H9 (cell line): ENCODE measurements around the gene EDEM1. TPM values are rescaled to one million over a fixed set of nuclear protein-coding genes. Genes with fewer than 3 reads are reported as not detected.

Experiments used
- DNase-seq: peaks from one replicate; pipeline ENCODE4 v3.0.0-alpha.2; 2017
- H2AFZ ChIP-seq: one replicate; pipeline ENCODE4 v1.6.1; 2013; ENCODE audit warnings: mild to moderate bottlenecking, low read length, control low read depth, moderate library complexity
- H2AK5ac ChIP-seq: 2 replicates; pipeline ENCODE4 v1.6.1; 2013; ENCODE audit warnings: low read length, control low read depth, mixed read lengths; ENCODE audit not compliant: insufficient read length
- H2BK120ac ChIP-seq: one replicate; pipeline ENCODE4 v1.6.1; 2013; ENCODE audit warnings: low read depth, mild to moderate bottlenecking, low read length, control low read depth, inconsistent platforms; ENCODE audit not compliant: poor library complexity, severe bottlenecking
- H2BK12ac ChIP-seq: 2 replicates; pipeline ENCODE4 v1.6.1; 2013; ENCODE audit warnings: low read length, control low read depth, mixed read lengths, low read depth; ENCODE audit not compliant: insufficient read length
- H2BK15ac ChIP-seq: 2 replicates; pipeline ENCODE4 v1.6.1; 2013; ENCODE audit warnings: low read depth, low read length, control low read depth
- H2BK20ac ChIP-seq: one replicate; pipeline ENCODE4 v1.6.1; 2013; ENCODE audit warnings: low read depth, mild to moderate bottlenecking, low read length, control low read depth, inconsistent platforms; ENCODE audit not compliant: poor library complexity, severe bottlenecking
- H2BK5ac ChIP-seq: 2 replicates; pipeline ENCODE4 v1.6.1; 2013; ENCODE audit warnings: low read length, control low read depth, mixed read lengths; ENCODE audit not compliant: insufficient read length
- H3K14ac ChIP-seq: 2 replicates; pipeline ENCODE4 v1.6.1; 2013; ENCODE audit warnings: low read length, control low read depth; ENCODE audit not compliant: insufficient read depth
- H3K18ac ChIP-seq: 2 replicates; pipeline ENCODE4 v1.6.1; 2013; ENCODE audit warnings: low read depth, mild to moderate bottlenecking, mixed read lengths, low read length, control low read depth; ENCODE audit not compliant: insufficient read length
- H3K23ac ChIP-seq: 2 replicates; pipeline ENCODE4 v1.6.1; 2013; ENCODE audit warnings: low read length, control low read depth, mixed read lengths, low read depth; ENCODE audit not compliant: insufficient read length
- H3K23me2 ChIP-seq: 2 replicates; pipeline ENCODE4 v1.6.1; 2013; ENCODE audit warnings: low read depth, mild to moderate bottlenecking, mixed read lengths, low read length, control low read depth; ENCODE audit not compliant: insufficient read length, poor library complexity, severe bottlenecking
- H3K27ac ChIP-seq: 2 replicates; pipeline ENCODE4 v1.5.1; 2013; ENCODE audit warnings: low read length, control low read depth, mixed read lengths, low read depth; ENCODE audit not compliant: insufficient read length
- H3K27me3 ChIP-seq: 2 replicates; pipeline ENCODE4 v1.6.1; 2013; ENCODE audit warnings: low read length, control low read depth, inconsistent platforms; ENCODE audit not compliant: insufficient read depth
- H3K4ac ChIP-seq: 2 replicates; pipeline ENCODE4 v1.6.1; 2013; ENCODE audit warnings: low read depth, mild to moderate bottlenecking, control low read depth, inconsistent platforms, low read length, moderate library complexity
- H3K4me1 ChIP-seq: 2 replicates; pipeline ENCODE4 v1.6.1; 2013; ENCODE audit warnings: low read length, control low read depth, inconsistent platforms; ENCODE audit not compliant: insufficient read depth
- H3K4me2 ChIP-seq: 2 replicates; pipeline ENCODE4 v1.6.1; 2013; ENCODE audit warnings: low read length, control low read depth, mixed read lengths; ENCODE audit not compliant: insufficient read length, insufficient read depth
- H3K56ac ChIP-seq: 2 replicates; pipeline ENCODE4 v1.6.1; 2013; ENCODE audit warnings: low read depth, mild to moderate bottlenecking, mixed read lengths, low read length, control low read depth; ENCODE audit not compliant: insufficient read length
- H3K79me1 ChIP-seq: 2 replicates; pipeline ENCODE4 v1.6.1; 2013; ENCODE audit warnings: low read depth, mild to moderate bottlenecking, moderate library complexity, low read length, control low read depth, inconsistent platforms; ENCODE audit not compliant: insufficient read depth, poor library complexity, severe bottlenecking
- H3K79me2 ChIP-seq: 2 replicates; pipeline ENCODE4 v1.6.1; 2013; ENCODE audit warnings: low read length, control low read depth, inconsistent platforms; ENCODE audit not compliant: insufficient read depth
- H3K9ac ChIP-seq: 2 replicates; pipeline ENCODE4 v1.6.1; 2013; ENCODE audit warnings: low read length, control low read depth, mixed read lengths; ENCODE audit not compliant: insufficient read length; ENCODE audit errors: extremely low read depth
- H3K9me3 ChIP-seq: one replicate; pipeline ENCODE4 v1.6.1; 2013; ENCODE audit warnings: low read depth, low read length, inconsistent platforms; ENCODE audit not compliant: control insufficient read depth
- H3T11ph ChIP-seq: one replicate; pipeline ENCODE4 v1.6.1; 2013; ENCODE audit warnings: mild to moderate bottlenecking, low read length, control low read depth, inconsistent platforms
- H4K20me1 ChIP-seq: one replicate; pipeline ENCODE4 v1.6.1; 2013; ENCODE audit not compliant: control insufficient read depth, insufficient read length, insufficient read depth
- H4K5ac ChIP-seq: 2 replicates; pipeline ENCODE4 v1.6.1; 2013; ENCODE audit warnings: low read depth, mild to moderate bottlenecking, mixed read lengths, low read length, control low read depth; ENCODE audit not compliant: insufficient read length
- H4K8ac ChIP-seq: replicated peaks from 2 replicates; pipeline ENCODE4 v1.6.1; 2013; ENCODE audit warnings: low read length, control low read depth, mixed read lengths, low read depth; ENCODE audit not compliant: insufficient read length
- H4K91ac ChIP-seq: 2 replicates; pipeline ENCODE4 v1.6.1; 2013; ENCODE audit warnings: low read depth, mild to moderate bottlenecking, moderate library complexity, mixed read lengths, low read length, control low read depth; ENCODE audit not compliant: insufficient read length
- H3K27ac Mint-ChIP-seq, 3 experiments: 2 replicates in 2 of 3; 3 replicates in 1 of 3; pipeline ENCODE4 v1.8.0; 2020 to 2021; ENCODE audit warnings: mixed read lengths in 3 of 3, mild to moderate bottlenecking in 1 of 3, moderate library complexity in 1 of 3
- H3K27me3 Mint-ChIP-seq: 2 replicates; pipeline ENCODE4 v1.8.0; 2021; ENCODE audit warnings: low read depth, mild to moderate bottlenecking, moderate library complexity, mixed read lengths
- H3K36me3 Mint-ChIP-seq, 3 experiments: 2 replicates in 2 of 3; 3 replicates in 1 of 3; pipeline ENCODE4 v1.8.0; 2020 to 2021; ENCODE audit warnings: low read depth in 3 of 3, mixed read lengths in 3 of 3; ENCODE audit not compliant: insufficient read depth in 1 of 3
- H3K4me1 Mint-ChIP-seq, 2 experiments: 2 replicates each; pipeline ENCODE4 v1.8.0; 2020; ENCODE audit warnings: mixed read lengths in 2 of 2
- H3K4me3 Mint-ChIP-seq, 2 experiments: 2 replicates in 1 of 2; 3 replicates in 1 of 2; pipeline ENCODE4 v1.8.0; 2020 to 2021; ENCODE audit warnings: mild to moderate bottlenecking in 2 of 2, mixed read lengths in 2 of 2, moderate library complexity in 1 of 2
- H3K9me3 Mint-ChIP-seq, 2 experiments: 2 replicates in 1 of 2; 3 replicates in 1 of 2; pipeline ENCODE4 v1.8.0; 2020; ENCODE audit warnings: mild to moderate bottlenecking in 2 of 2, mixed read lengths in 2 of 2, moderate library complexity in 1 of 2
- CTCF ChIP-seq: fragments of 200-600 bp; sonication (generic); conservative IDR thresholded peaks from 3 replicates; pipeline ENCODE4 v1.8.0; 2021; ENCODE audit warnings: antibody characterized with exemption, mild to moderate bottlenecking
- WGBS: extraction: QIAGEN DNeasy Blood & Tissue Kit; methylation state at CpG from one replicate; pipeline ENCODE4 v1.1.7; 2013; ENCODE audit warnings: missing lambda C conversion rate, low lambda C conversion rate, mixed read lengths; ENCODE audit not compliant: insufficient read length; ENCODE audit errors: extremely low coverage; 5-methylcytosine and 5-hydroxymethylcytosine counted together
- total RNA-seq: library from RNA; stranded (reverse); gene quantifications from 2 replicates; pipeline ENCODE4 v1.2.1, GENCODE V29; 2021

The EDEM1 gene
- total RNA-seq, 1 experiment from 2014 or later: 11.7 TPM

GRCh38 chr3:5227812-5228211 lies 40.3 kb downstream of the EDEM1 start:
- no peak for TF ChIP-seq CTCF
- H3K4me1 Mint-ChIP-seq: peaks cover 5 to 10% of the 10 kb centered on the region in 2 experiments
- H3K4me2 ChIP-seq: no peak overlapping the region
- no peak overlapping the region for H3K4ac ChIP-seq
- H3K27ac Mint-ChIP-seq: no peak overlapping the region
- no peak overlapping the region for H2BK120ac ChIP-seq
- H3K79me1 ChIP-seq: no peaks in the 10 kb centered on the region
- no peaks in the 10 kb centered on the region for H3K36me3 Mint-ChIP-seq
- H3K56ac ChIP-seq: no peak overlapping the region
- no peak overlapping the region for H4K91ac ChIP-seq
- H4K5ac ChIP-seq: no peak overlapping the region
- H3K4me3 Mint-ChIP-seq: no peak overlapping the region
- H3T11ph ChIP-seq: no peak overlapping the region
- H3K18ac ChIP-seq: no peak overlapping the region
- H3K27ac ChIP-seq: no peak overlapping the region
- H3K14ac ChIP-seq: no peak overlapping the region
- no peak overlapping the region for H2BK15ac ChIP-seq
- no peaks in the 10 kb centered on the region for H3K23me2 ChIP-seq
- H2AFZ ChIP-seq: no peak overlapping the region
- WGBS: no CpG with 5 or more reads among the region's 6 CpGs
- H2BK20ac ChIP-seq: no peak overlapping the region
- no peaks in the 10 kb centered on the region; the same call in 1 of the 2 replicates for H3K4me1 ChIP-seq
- H3K23ac ChIP-seq: no peak overlapping the region
- no peak for DNase-seq
- no peak overlapping the region for H4K8ac ChIP-seq
- no peaks in the 10 kb centered on the region for H4K20me1 ChIP-seq
- H3K9me3 ChIP-seq: no peaks in the 10 kb centered on the region
- peaks cover 3% of the 10 kb centered on the region for H3K27me3 Mint-ChIP-seq
- no peaks in the 10 kb centered on the region for H3K27me3 ChIP-seq
- no peak overlapping the region for H2BK12ac ChIP-seq
- H2AK5ac ChIP-seq: no peak overlapping the region
- no peak overlapping the region for H3K9ac ChIP-seq
- H3K79me2 ChIP-seq: no peaks in the 10 kb centered on the region
- no peaks in the 10 kb centered on the region for H3K9me3 Mint-ChIP-seq
- H2BK5ac ChIP-seq: no peak overlapping the region
